Measurements from ENCODE around the gene FOXO3B.
A peak's percentile ranks its signal among the peaks of the same experiment; 100 is the strongest.
"Not testable (repeated sequence)": the region's sequence is repeated elsewhere in the genome, so short reads cannot be mapped to it uniquely, and the experiment has no call there.

The FOXO3B gene

GRCh38 chr17:18677381-18677780, 4.7 kb downstream of the FOXO3B start:
- H3K36me3 Mint-ChIP-seq (ENCODE audit: low read depth): peaks cover 74% of the 10 kb centered on the region
- H3K4me1 Mint-ChIP-seq; H3K27ac Mint-ChIP-seq; H3K27me3 Mint-ChIP-seq (ENCODE audit: low read depth); H3K4me3 Mint-ChIP-seq: not testable (repeated sequence)
- peaks cover 24% of the 10 kb centered on the region for H3K9me3 Mint-ChIP-seq

- not testable (repeated sequence) for H3K27ac Mint-ChIP-seq; H3K27me3 Mint-ChIP-seq (ENCODE audit: low read depth); H3K4me3 Mint-ChIP-seq; H3K4me1 Mint-ChIP-seq
- H3K36me3 Mint-ChIP-seq (ENCODE audit: low read depth): peaks cover 78% of the 10 kb centered on the region
- H3K9me3 Mint-ChIP-seq: peaks cover 24% of the 10 kb centered on the region
Observed at GRCh38 chr17:18676928-18677327, 5.2 kb downstream of the FOXO3B start.

DNA sequence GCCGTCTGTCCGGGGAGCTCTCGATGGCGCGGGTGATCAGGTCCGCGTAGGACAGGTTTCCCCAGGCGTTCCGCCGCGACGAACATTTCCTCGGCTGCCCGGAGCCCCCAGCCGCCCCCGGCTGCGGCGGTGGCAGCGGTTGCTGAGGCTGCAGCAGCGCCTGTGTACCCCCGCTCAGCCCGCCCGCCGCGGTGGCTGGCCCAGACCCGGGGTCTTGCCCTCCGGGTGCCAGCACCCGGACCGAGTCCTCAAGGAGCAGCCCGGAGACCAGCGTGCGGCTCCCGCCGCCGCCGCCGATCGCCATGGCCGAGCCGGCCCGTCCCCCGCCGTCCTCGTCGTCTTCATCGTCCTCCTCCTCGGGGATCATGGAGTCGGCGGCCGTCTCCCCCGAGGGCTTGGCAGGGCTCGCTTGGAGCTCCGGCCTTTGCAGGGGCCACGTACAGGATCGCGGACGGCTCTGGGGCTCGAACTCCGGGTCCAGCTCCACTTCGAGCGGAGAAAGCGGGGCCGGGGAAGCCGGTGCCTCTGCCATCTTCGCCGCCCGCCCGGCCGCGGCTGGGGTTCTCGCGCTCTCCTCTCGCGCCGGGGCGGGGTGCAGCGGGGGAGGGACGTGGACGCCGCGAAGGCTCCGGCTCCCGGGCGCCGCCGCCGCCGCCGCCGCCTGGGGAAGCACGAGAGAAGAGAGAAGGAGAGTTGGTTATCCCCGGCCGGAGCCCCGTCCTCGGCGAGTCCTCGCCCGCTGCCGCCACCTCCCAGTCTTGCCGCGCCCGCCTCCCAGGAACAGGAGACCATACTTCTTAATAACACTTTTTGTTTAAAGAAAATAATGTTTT, 9.5 kb downstream of the FOXO3B start:
- peaks cover 81% of the 10 kb centered on the region for H3K36me3 Mint-ChIP-seq (ENCODE audit: low read depth)

DNA sequence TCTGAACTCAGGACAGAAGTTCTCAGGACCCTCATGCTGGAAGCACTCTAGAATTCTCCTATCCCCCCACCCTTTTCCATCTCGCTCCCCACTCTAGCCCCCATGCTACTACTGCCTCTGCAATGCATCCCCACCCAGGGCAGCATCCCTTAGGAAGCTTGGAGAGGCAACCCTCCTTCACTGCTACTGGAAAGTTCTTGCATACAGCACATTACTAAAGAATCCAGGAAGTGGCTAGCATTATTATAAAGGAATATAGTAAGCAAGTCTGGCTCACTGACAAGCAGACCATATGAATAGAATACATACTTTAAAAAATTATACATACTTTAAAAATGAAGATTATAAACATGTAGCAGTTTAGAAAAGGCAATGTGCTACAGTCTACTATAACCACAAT, 13.5 kb downstream of the FOXO3B start:
- not testable (repeated sequence) for H3K27ac Mint-ChIP-seq; H3K4me3 Mint-ChIP-seq; H3K27me3 Mint-ChIP-seq (ENCODE audit: low read depth); H3K4me1 Mint-ChIP-seq
- Mint-ChIP-seq H3K9me3 (peaks cover 38% of the 10 kb centered on the region), H3K36me3 (ENCODE audit: low read depth) (peaks cover 69% of the 10 kb centered on the region)

More for the DNA sequence above, 9.5 kb downstream of the FOXO3B start:
- peaks cover 46% of the 10 kb centered on the region for H3K9me3 Mint-ChIP-seq
- not testable (repeated sequence) for H3K27me3 Mint-ChIP-seq (ENCODE audit: low read depth); H3K4me1 Mint-ChIP-seq; H3K4me3 Mint-ChIP-seq; H3K27ac Mint-ChIP-seq

DNA sequence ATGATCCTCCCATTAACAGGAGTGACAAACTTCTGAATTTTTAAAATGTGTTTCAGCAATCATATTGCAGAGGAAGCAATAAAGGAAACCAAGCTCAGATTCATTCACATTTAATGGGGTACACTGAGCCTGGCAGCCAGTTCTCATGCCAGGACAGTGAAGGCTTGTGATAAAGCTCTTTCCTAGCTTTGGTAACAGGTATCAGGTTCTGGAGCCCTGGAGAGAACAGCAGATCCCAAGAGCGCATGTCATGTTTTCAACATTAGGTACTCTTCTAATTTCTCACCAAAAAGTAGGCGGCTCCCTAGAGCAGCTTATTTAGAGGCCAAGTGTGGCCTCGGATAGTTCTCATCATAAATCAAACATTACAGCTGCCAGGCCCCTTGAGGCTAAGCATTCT, 14.6 kb downstream of the FOXO3B start:
- H3K4me3 Mint-ChIP-seq; H3K4me1 Mint-ChIP-seq; H3K27ac Mint-ChIP-seq; H3K27me3 Mint-ChIP-seq (ENCODE audit: low read depth): not testable (repeated sequence)
- peaks cover 43% of the 10 kb centered on the region for H3K9me3 Mint-ChIP-seq
- H3K36me3 Mint-ChIP-seq (ENCODE audit: low read depth): peaks cover 71% of the 10 kb centered on the region

DNA sequence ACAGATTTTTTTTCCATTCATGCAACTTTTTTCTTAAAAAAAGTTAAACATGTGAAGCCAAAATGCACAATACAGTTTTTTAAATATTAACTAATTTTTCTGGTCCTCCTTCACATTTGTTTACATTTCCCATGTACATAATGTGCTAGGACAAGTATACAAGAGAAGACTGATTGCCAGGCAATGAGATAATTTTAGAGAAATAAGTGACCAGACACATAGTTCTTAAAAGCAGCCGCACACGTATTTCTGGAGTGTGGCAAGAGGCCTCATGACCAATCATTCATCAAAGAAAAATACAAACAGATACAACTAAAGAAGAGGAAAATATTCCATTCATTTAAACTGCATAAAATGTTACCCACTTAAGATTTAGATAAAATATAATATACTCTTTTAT, 15.8 kb downstream of the FOXO3B start:
- not testable (repeated sequence) for H3K4me1 Mint-ChIP-seq; H3K27me3 Mint-ChIP-seq (ENCODE audit: low read depth); H3K27ac Mint-ChIP-seq; H3K4me3 Mint-ChIP-seq
- Mint-ChIP-seq H3K36me3 (ENCODE audit: low read depth) (peaks cover 71% of the 10 kb centered on the region), H3K9me3 (peaks cover 50% of the 10 kb centered on the region)

DNA sequence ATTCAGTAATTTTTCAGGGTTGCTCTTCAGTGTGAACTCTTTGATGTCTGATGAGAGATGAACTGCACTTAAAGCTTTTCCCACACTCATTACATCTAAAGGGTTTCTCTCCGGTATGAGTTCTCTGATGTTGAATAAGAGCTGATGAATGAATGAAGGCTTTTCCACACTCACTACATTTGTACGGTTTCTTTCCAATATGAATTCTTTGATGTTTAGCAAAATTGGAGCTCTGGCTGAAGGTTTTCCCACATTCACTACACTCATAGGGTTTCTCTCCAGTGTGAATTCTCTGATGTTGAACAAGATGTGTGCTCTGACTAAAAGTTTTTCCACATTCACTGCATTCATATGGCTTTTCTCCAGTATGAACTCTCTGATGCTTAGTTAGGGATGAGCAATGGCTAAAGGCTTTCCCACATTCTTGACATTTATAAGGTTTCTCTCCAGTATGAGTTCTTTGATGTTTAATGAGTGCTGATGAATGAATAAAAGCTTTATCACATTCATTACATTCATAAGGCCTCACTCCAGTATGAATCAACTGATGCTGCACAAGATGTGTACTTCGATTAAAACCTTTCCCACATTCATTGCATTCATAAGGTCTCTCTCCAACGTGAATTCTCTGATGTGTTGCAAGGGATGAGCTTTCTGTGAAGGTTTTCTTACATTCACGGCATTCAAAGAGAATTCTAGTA, 20.0 kb downstream of the FOXO3B start:
- H3K9me3 Mint-ChIP-seq: peaks cover 31% of the 10 kb centered on the region
- peaks cover 38% of the 10 kb centered on the region for H3K36me3 Mint-ChIP-seq (ENCODE audit: low read depth)
- H3K4me1 Mint-ChIP-seq; H3K27ac Mint-ChIP-seq; H3K27me3 Mint-ChIP-seq (ENCODE audit: low read depth); H3K4me3 Mint-ChIP-seq: not testable (repeated sequence)

DNA sequence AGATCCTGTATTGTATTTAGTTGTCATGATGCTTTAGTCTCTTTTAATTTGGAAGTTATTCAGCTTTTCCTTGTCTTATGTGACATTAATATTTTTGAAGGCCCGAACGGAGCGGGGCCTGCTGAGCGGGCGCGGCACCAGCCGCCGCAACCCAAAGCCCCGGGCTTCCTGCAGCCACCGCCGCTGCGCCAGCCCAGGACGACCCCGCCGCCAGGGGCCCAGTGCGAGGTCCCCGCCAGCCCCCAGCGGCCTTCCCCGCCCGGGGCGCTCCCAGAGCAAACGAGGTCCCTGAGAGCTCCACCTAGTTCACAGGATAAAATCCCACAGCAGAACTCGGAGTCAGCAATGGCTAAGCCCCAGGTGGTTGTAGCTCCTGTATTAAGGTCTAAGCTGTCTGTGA, 32.0 kb downstream of the FOXO3B start:
- H3K9me3 Mint-ChIP-seq; H3K4me1 Mint-ChIP-seq; H3K4me3 Mint-ChIP-seq; H3K36me3 Mint-ChIP-seq (ENCODE audit: low read depth); H3K27ac Mint-ChIP-seq; H3K27me3 Mint-ChIP-seq (ENCODE audit: low read depth): not testable (repeated sequence)

GRCh38 chr17:18644291-18644690, 37.8 kb downstream of the FOXO3B start, which contains the start of gene TBC1D28:
Gene TBC1D28 (minus strand): TSS chr17:18644391. CDS start chr17:18641352, 3,039 bp downstream.
- not testable (repeated sequence) for H3K27me3 Mint-ChIP-seq (ENCODE audit: low read depth); H3K4me3 Mint-ChIP-seq; H3K4me1 Mint-ChIP-seq; H3K27ac Mint-ChIP-seq; H3K36me3 Mint-ChIP-seq (ENCODE audit: low read depth); H3K9me3 Mint-ChIP-seq

- not testable (repeated sequence) for H3K9me3 Mint-ChIP-seq; H3K27me3 Mint-ChIP-seq (ENCODE audit: low read depth); H3K27ac Mint-ChIP-seq; H3K4me1 Mint-ChIP-seq; H3K36me3 Mint-ChIP-seq (ENCODE audit: low read depth); H3K4me3 Mint-ChIP-seq
Observed at GRCh38 chr17:18643124-18643523, 39.0 kb downstream of the FOXO3B start.

GRCh38 chr17:18638357-18638756, 43.8 kb downstream of the FOXO3B start:
- not testable (repeated sequence) for H3K4me1 Mint-ChIP-seq; H3K36me3 Mint-ChIP-seq (ENCODE audit: low read depth); H3K4me3 Mint-ChIP-seq; H3K27me3 Mint-ChIP-seq (ENCODE audit: low read depth); H3K27ac Mint-ChIP-seq; H3K9me3 Mint-ChIP-seq

DNA sequence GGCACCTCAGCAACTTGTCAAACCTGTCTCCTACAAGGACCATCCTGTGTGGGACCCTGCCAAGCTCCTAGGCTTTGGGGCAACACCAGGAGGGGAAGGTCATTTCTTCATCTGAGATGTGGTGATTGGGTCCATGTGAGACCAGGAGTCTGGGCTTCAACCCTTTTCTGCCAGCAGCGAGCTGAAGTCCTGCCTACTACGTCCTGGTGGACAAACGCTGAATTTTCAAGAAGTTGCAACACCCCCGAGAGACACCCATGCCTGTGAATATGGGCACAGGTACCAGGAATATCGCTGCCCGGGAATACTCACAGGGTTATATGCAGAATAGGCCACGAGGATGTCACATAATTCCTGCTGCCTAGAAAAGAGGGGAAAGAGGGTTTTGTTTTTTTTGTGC, 45.9 kb downstream of the FOXO3B start:
- H3K4me1 Mint-ChIP-seq; H3K27me3 Mint-ChIP-seq (ENCODE audit: low read depth); H3K4me3 Mint-ChIP-seq; H3K36me3 Mint-ChIP-seq (ENCODE audit: low read depth); H3K9me3 Mint-ChIP-seq; H3K27ac Mint-ChIP-seq: not testable (repeated sequence)

DNA sequence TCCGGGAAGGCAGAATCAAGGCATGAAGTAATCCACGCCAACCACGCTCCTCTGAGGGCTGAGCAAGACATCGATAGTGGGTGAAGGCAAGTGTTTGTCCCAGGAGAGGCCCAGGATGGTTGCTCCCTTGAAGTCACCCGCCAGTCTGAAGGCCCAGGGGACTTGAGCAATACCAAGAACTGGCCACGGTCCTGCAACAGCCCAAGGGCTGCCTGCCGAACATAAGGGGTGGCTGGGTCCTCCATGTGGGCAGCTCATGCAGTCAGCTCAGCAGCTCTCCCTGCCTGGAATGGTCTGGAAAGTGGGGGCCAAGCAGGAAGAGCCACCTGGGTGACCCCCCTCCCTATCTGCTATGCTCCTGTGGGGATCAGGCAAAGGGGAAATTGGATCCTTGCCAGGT, 46.3 kb downstream of the FOXO3B start:
- not testable (repeated sequence) for H3K4me1 Mint-ChIP-seq; H3K27ac Mint-ChIP-seq; H3K36me3 Mint-ChIP-seq (ENCODE audit: low read depth); H3K27me3 Mint-ChIP-seq (ENCODE audit: low read depth); H3K4me3 Mint-ChIP-seq; H3K9me3 Mint-ChIP-seq

DNA sequence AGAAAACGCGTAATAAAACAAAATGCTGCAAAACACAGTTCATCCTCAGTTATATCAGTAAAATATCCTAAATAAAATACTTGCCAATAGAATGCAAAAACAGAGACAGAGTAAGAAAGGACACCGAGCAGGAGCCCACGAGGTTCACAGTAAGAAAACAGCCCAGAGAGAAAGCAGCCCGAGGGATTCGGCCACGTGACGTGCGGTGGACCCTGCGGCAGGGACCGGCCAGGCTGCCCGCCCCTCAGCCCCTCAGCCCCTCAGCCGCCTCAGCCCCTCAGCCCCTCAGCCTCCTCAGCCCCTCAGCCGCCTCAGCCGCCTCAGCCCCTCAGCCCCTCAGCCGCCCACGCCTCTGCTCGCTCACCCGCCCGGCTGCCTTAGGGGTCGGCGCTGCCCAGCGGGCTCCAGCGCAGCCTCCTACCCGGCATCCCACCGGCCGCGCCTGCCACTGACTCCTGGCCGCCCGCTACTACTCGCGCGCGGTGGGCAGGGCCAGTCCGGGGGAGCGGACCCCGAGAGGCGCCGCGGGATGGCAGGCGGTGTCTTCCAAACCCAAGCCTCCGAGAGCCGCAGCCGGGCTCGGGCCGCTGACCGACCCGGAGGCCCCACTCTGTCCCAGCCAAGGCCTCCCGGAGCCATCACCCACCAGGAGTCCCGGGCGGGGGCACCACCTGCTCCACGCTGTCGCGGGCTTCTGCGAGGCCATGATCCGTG, 47.4 kb downstream of the FOXO3B start:
- not testable (repeated sequence) for H3K9me3 Mint-ChIP-seq; H3K4me1 Mint-ChIP-seq; H3K27me3 Mint-ChIP-seq (ENCODE audit: low read depth); H3K27ac Mint-ChIP-seq; H3K36me3 Mint-ChIP-seq (ENCODE audit: low read depth)
- peak overlapping the region; percentile 59 to 76 (median 75) for H3K4me3 Mint-ChIP-seq
